ENCODE results near the gene CXorf51B. TPM values are rescaled to one million over a fixed set of nuclear protein-coding genes. Genes with fewer than 3 reads are reported as not detected.
"Not testable (repeated sequence)": the region's sequence is repeated elsewhere in the genome, so short reads cannot be mapped to it uniquely, and the experiment has no call there.

CXorf51B gene
- total RNA-seq (2013; cell fraction: nucleolus; rRNA removed) = not detected in 2 replicates
- total RNA-seq (2014; rRNA removed) = not detected in 2 replicates
- not detected in 2 replicates for total RNA-seq (2014; rRNA removed; fragmentation: Illumina TruSeq; extraction: Trizol)
- not detected in 2 replicates for total RNA-seq (2021)
- not detected for polyA plus RNA-seq (2011; ENCODE audit: low read depth)
- not detected in 2 replicates for polyA plus RNA-seq (2011; rRNA removed)
- not detected in 2 replicates for polyA plus RNA-seq (2011; cell fraction: cytosol; rRNA removed)
- not detected in 2 replicates for polyA plus RNA-seq (2011; cell fraction: nucleus; rRNA removed)
- polyA plus RNA-seq (2012) = not detected in 2 replicates
- not detected in 2 replicates for polyA plus RNA-seq (2014; fragmentation: Illumina TruSeq; extraction: Trizol)
- polyA plus RNA-seq (2014; fragmentation: Nextera tagmentation; extraction: Ambion mirVana) = not detected
- polyA plus RNA-seq (2014; rRNA removed) = not detected in 2 replicates
- not detected for polyA plus RNA-seq (2016; fragmentation: Nextera tagmentation; extraction: Ambion mirVana)
- not detected in 2 replicates for polyA minus RNA-seq (2011; rRNA and poly(A)+ RNA removed)
- polyA minus RNA-seq (2011; cell fraction: cytosol; rRNA and poly(A)+ RNA removed) = not detected in 2 replicates
- not detected in 2 replicates for polyA minus RNA-seq (2011; cell fraction: nucleus; rRNA and poly(A)+ RNA removed)
- not detected for Bru-seq, nascent RNA
- BruChase-seq, experiment 1, labeled RNA remaining after a 6-hour chase = not detected
- not detected for BruChase-seq, experiment 2, labeled RNA remaining after a 2-hour chase
- long read RNA-seq, experiment 1 = 0 reads
- long read RNA-seq, experiment 2 = 0 reads

DNA sequence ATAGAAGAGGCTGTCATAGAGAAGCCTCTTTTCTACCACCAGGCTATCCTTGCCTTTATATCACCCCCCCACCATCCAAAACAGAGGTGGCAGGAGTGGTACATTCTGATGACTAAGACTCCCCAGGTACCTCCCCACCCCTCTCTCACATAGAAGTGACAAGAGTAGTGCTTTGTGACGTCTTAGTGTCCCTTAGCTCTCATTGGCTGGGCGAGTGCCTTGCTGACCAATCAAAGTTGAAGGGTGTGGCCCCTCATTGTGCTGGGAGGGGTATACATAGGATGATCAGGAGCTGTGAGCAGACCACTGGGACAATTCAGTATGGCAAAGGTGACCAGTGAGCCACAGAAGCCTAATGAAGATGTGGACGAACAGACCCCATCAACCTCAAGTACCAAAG is at the start of gene CXorf51B:
Gene CXorf51B (plus strand): TSS at position 301 of the 400 bp plus-strand sequence. CDS start 21 bp downstream, at position 322.
- no CpG with 5 or more reads among the region's 3 CpGs for WGBS (ENCODE audit: insufficient coverage, insufficient replicate concordance, low lambda C conversion rate, missing lambda C conversion rate)
- H3K9ac ChIP-seq (ENCODE audit: control insufficient read depth, insufficient read depth, low read length); H3K27ac ChIP-seq (ENCODE audit: control insufficient read depth, insufficient read depth); SMC1A ChIA-PET (ENCODE audit: uncharacterized antibody, unreplicated experiment); H3K4me2 ChIP-seq (ENCODE audit: control insufficient read depth, insufficient read depth); POLR2A ChIA-PET; intact Hi-C loops (cut with micrococcal nuclease; ENCODE audit: unreplicated experiment); FAIRE-seq; ATAC-seq; BruUV-seq (replicated peaks); H3K36me3 ChIP-seq (ENCODE audit: control insufficient read depth in 2 of 2, insufficient read depth in 2 of 2, low read length in 1 of 2); CTCF ChIA-PET; H4K20me1 ChIP-seq (ENCODE audit: control insufficient read depth, insufficient read depth); H2AFZ ChIP-seq (ENCODE audit: control insufficient read depth, low read depth, low read length); H3K4me1 ChIP-seq (ENCODE audit: control insufficient read depth, insufficient read depth, low read length); H3K9me3 ChIP-seq (replicated peaks; ENCODE audit: control insufficient read depth, insufficient read depth, low read length); H3K4me3 ChIP-seq; DNase-seq (ENCODE audit: low read depth, low spot score); H3K79me2 ChIP-seq (ENCODE audit: control insufficient read depth, insufficient read depth, low read length); in situ Hi-C loops (cut with MboI); RAD21 ChIA-PET (ENCODE audit: unreplicated experiment); H3K27me3 ChIP-seq (replicated peaks in 1 of 2; ENCODE audit: control insufficient read depth in 2 of 2, insufficient read depth in 2 of 2, low read length in 1 of 2): not testable (repeated sequence)

DNA sequence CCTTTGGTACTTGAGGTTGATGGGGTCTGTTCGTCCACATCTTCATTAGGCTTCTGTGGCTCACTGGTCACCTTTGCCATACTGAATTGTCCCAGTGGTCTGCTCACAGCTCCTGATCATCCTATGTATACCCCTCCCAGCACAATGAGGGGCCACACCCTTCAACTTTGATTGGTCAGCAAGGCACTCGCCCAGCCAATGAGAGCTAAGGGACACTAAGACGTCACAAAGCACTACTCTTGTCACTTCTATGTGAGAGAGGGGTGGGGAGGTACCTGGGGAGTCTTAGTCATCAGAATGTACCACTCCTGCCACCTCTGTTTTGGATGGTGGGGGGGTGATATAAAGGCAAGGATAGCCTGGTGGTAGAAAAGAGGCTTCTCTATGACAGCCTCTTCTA is 5.1 kb downstream of the CXorf51B start, which contains the start of gene CXorf51A:
Gene CXorf51A (minus strand): TSS at position 101 of the 400 bp plus-strand sequence. CDS start 21 bp downstream, at position 80.
- H3K9me3 ChIP-seq (replicated peaks; ENCODE audit: control insufficient read depth, insufficient read depth, low read length); POLR2A ChIA-PET; DNase-seq (ENCODE audit: low read depth, low spot score); SMC1A ChIA-PET (ENCODE audit: uncharacterized antibody, unreplicated experiment); ATAC-seq; H3K4me3 ChIP-seq; H3K9ac ChIP-seq (ENCODE audit: control insufficient read depth, insufficient read depth, low read length); RAD21 ChIA-PET (ENCODE audit: unreplicated experiment); intact Hi-C loops (cut with micrococcal nuclease; ENCODE audit: unreplicated experiment); CTCF ChIA-PET; BruUV-seq (replicated peaks); H3K27ac ChIP-seq (ENCODE audit: control insufficient read depth, insufficient read depth); H3K4me1 ChIP-seq (ENCODE audit: control insufficient read depth, insufficient read depth, low read length); H3K36me3 ChIP-seq (ENCODE audit: control insufficient read depth in 2 of 2, insufficient read depth in 2 of 2, low read length in 1 of 2); H2AFZ ChIP-seq (ENCODE audit: control insufficient read depth, low read depth, low read length); in situ Hi-C loops (cut with MboI); H3K27me3 ChIP-seq (replicated peaks in 1 of 2; ENCODE audit: control insufficient read depth in 2 of 2, insufficient read depth in 2 of 2, low read length in 1 of 2); H3K79me2 ChIP-seq (ENCODE audit: control insufficient read depth, insufficient read depth, low read length); H3K4me2 ChIP-seq (ENCODE audit: control insufficient read depth, insufficient read depth); H4K20me1 ChIP-seq (ENCODE audit: control insufficient read depth, insufficient read depth); FAIRE-seq: not testable (repeated sequence)
- no CpG with 5 or more reads among the region's 3 CpGs for WGBS (ENCODE audit: insufficient coverage, insufficient replicate concordance, low lambda C conversion rate, missing lambda C conversion rate)
